Subcutaneous abdominal adipose tissue (tissue), 5 donors: ENCODE results near the gene PRKCH.
A peak's percentile ranks its signal among the peaks of the same experiment; 100 is the strongest.
"Not testable (repeated sequence)": the region's sequence is repeated elsewhere in the genome, so short reads cannot be mapped to it uniquely, and the experiment has no call there.

Source experiments
- H3K27ac ChIP-seq: one replicate; pipeline ENCODE4 v1.7.0; 2013; ENCODE audit warnings: low read depth, mild to moderate bottlenecking, inconsistent platforms, low read length, moderate library complexity
- H3K27me3 ChIP-seq, 5 donors: one replicate each; pipeline ENCODE4 v1.7.0; 2013; ENCODE audit warnings: low read length in 5 of 5, inconsistent platforms in 1 of 5; ENCODE audit not compliant: control insufficient read depth in 5 of 5, insufficient read depth in 4 of 5
- H3K36me3 ChIP-seq, 5 donors: one replicate each; pipeline ENCODE4 v1.7.0; 2013; ENCODE audit warnings: low read length in 5 of 5; ENCODE audit not compliant: control insufficient read depth in 5 of 5, insufficient read depth in 5 of 5
- H3K4me1 ChIP-seq, 5 donors: one replicate each; pipeline ENCODE4 v1.7.0; 2013; ENCODE audit warnings: low read length in 5 of 5, mild to moderate bottlenecking in 3 of 5, moderate library complexity in 1 of 5; ENCODE audit not compliant: control insufficient read depth in 5 of 5, insufficient read depth in 5 of 5
- H3K4me3 ChIP-seq, 5 donors: one replicate each; pipeline ENCODE4 v1.7.0; 2013; ENCODE audit warnings: low read length in 5 of 5, low read depth in 1 of 5
- H3K9ac ChIP-seq, 5 donors: one replicate each; pipeline ENCODE4 v1.7.0; 2013; ENCODE audit warnings: low read length in 5 of 5, mild to moderate bottlenecking in 4 of 5, moderate library complexity in 3 of 5
- H3K9me3 ChIP-seq, 5 donors: one replicate each; pipeline ENCODE4 v1.7.0; 2013; ENCODE audit warnings: low read length in 5 of 5; ENCODE audit not compliant: control insufficient read depth in 5 of 5
- donor health status: healthy.
- donor health status: healthy.
- donor health status: healthy.
- donor health status: healthy.
- donor health status: healthy.

PRKCH gene

GRCh38 chr14:61300209-61300608, 21.2 kb upstream of the PRKCH start:
- H3K4me1 ChIP-seq = peaks cover 0 to 5% (median 0%) of the 10 kb centered on the region in 5 donors
- H3K36me3 ChIP-seq = no peaks in the 10 kb centered on the region
- no peak overlapping the region for H3K27ac ChIP-seq
- peaks cover 0 to 2% (median 0%) of the 10 kb centered on the region in 5 donors for H3K9me3 ChIP-seq
- H3K9ac ChIP-seq = no peak overlapping the region
- H3K4me3 ChIP-seq = no peak overlapping the region
- H3K27me3 ChIP-seq = no peaks in the 10 kb centered on the region

GRCh38 chr14:61300754-61301153, 20.6 kb upstream of the PRKCH start:
- no peak overlapping the region for H3K27ac ChIP-seq

GRCh38 chr14:61304688-61305087, 16.7 kb upstream of the PRKCH start:
- no peak overlapping the region for H3K27ac ChIP-seq
- peaks cover 0 to 17% (median 0%) of the 10 kb centered on the region in 5 donors for H3K4me1 ChIP-seq
- H3K4me3 ChIP-seq = no peak overlapping the region
- H3K27me3 ChIP-seq = no peaks in the 10 kb centered on the region
- H3K9me3 ChIP-seq = peaks cover 0 to 2% (median 0%) of the 10 kb centered on the region in 5 donors
- H3K9ac ChIP-seq = no peak overlapping the region
- H3K36me3 ChIP-seq = no peaks in the 10 kb centered on the region

More at GRCh38 chr14:61300754-61301153, 20.6 kb upstream of the PRKCH start:
- Histone ChIP-seq H3K4me1 (peaks cover 0 to 5% (median 0%) of the 10 kb centered on the region in 5 donors), H3K9ac (no peak overlapping the region), H3K9me3 (peaks cover 0 to 2% (median 0%) of the 10 kb centered on the region in 5 donors), H3K4me3 (no peak overlapping the region), H3K36me3 (no peaks in the 10 kb centered on the region), H3K27me3 (no peaks in the 10 kb centered on the region)

GRCh38 chr14:61308198-61308597, 13.2 kb upstream of the PRKCH start:
- Histone ChIP-seq H3K36me3 (no peaks in the 10 kb centered on the region), H3K27ac (no peak overlapping the region), H3K27me3 (no peaks in the 10 kb centered on the region), H3K4me3 (no peak overlapping the region), H3K9me3 (peaks cover 0 to 2% (median 0%) of the 10 kb centered on the region in 5 donors), H3K9ac (no peak overlapping the region), H3K4me1 (peaks cover 0 to 17% (median 0%) of the 10 kb centered on the region in 5 donors)

GRCh38 chr14:61308701-61309100, 12.7 kb upstream of the PRKCH start:
- H3K9me3 ChIP-seq, H3K27ac ChIP-seq, H3K4me3 ChIP-seq, H3K9ac ChIP-seq, H3K27me3 ChIP-seq, H3K36me3 ChIP-seq: not testable (repeated sequence)
- peaks cover 0 to 17% (median 0%) of the 10 kb centered on the region in 5 donors for H3K4me1 ChIP-seq

- H3K36me3 ChIP-seq = no peaks in the 10 kb centered on the region
Measured at GRCh38 chr14:61315313-61315712, 6.1 kb upstream of the PRKCH start.

GRCh38 chr14:61319086-61319485, 2.3 kb upstream of the PRKCH start:
- Histone ChIP-seq H3K4me1 (peaks cover 2 to 25% (median 22%) of the 10 kb centered on the region in 5 donors), H3K4me3 (no peak overlapping the region), H3K36me3 (no peaks in the 10 kb centered on the region), H3K27me3 (peaks cover 0 to 14% (median 5%) of the 10 kb centered on the region in 5 donors), H3K27ac (no peak overlapping the region), H3K9me3 (no peaks in the 10 kb centered on the region), H3K9ac (no peak overlapping the region)

More at GRCh38 chr14:61315313-61315712, 6.1 kb upstream of the PRKCH start:
- H3K9ac ChIP-seq = no peak overlapping the region
- H3K9me3 ChIP-seq = peaks cover 0 to 4% (median 0%) of the 10 kb centered on the region in 5 donors
- H3K27ac ChIP-seq = no peak overlapping the region
- no peaks in the 10 kb centered on the region for H3K4me1 ChIP-seq
- no peak overlapping the region for H3K4me3 ChIP-seq
- H3K27me3 ChIP-seq = peaks cover 0 to 3% (median 0%) of the 10 kb centered on the region in 5 donors

GRCh38 chr14:61319706-61320105, 1.7 kb upstream of the PRKCH start:
- Histone ChIP-seq H3K4me3 (no peak overlapping the region), H3K9ac (no peak overlapping the region), H3K9me3 (no peaks in the 10 kb centered on the region), H3K36me3 (no peaks in the 10 kb centered on the region), H3K27ac (no peak overlapping the region), H3K4me1 (peaks cover 2 to 25% (median 22%) of the 10 kb centered on the region in 5 donors), H3K27me3 (peaks cover 0 to 14% (median 5%) of the 10 kb centered on the region in 5 donors)

GRCh38 chr14:61320170-61320569, 1.2 kb upstream of the PRKCH start:
- not testable (repeated sequence) for H3K27ac ChIP-seq, H3K36me3 ChIP-seq, H3K9me3 ChIP-seq, H3K4me3 ChIP-seq, H3K9ac ChIP-seq
- peaks cover 0 to 14% (median 5%) of the 10 kb centered on the region in 5 donors for H3K27me3 ChIP-seq
- H3K4me1 ChIP-seq = peaks cover 2 to 25% (median 22%) of the 10 kb centered on the region in 5 donors

- H3K9me3 ChIP-seq = peaks cover 0 to 2% (median 0%) of the 10 kb centered on the region in 5 donors
- no peaks in the 10 kb centered on the region for H3K36me3 ChIP-seq
- H3K27ac ChIP-seq = peak overlapping the region; percentile 70
- peak overlapping the region in 2 of 5 donors; percentile 38 to 40 for H3K9ac ChIP-seq
- peaks cover 0 to 14% (median 5%) of the 10 kb centered on the region in 5 donors for H3K27me3 ChIP-seq
- H3K4me1 ChIP-seq = peaks cover 2 to 25% (median 22%) of the 10 kb centered on the region in 5 donors
- H3K4me3 ChIP-seq = peak overlapping the region in 4 of 5 donors; percentile 78 to 86 (median 80)
Measured at GRCh38 chr14:61320806-61321384, 484 bp upstream of the PRKCH start.
